ENCODE data around the gene CACNA2D1.
"Not testable (repeated sequence)": the region's sequence is repeated elsewhere in the genome, so short reads cannot be mapped to it uniquely, and the experiment has no call there.

The CACNA2D1 gene

GRCh38 chr7:82433507-82433906 is 10.1 kb downstream of the CACNA2D1 start:
- no peak for DNase-seq

GRCh38 chr7:82432743-82433142 is 10.8 kb downstream of the CACNA2D1 start:
- not testable (repeated sequence) for DNase-seq

- DNase-seq = no peak
Measured at GRCh38 chr7:82430500-82431465, 12.8 kb downstream of the CACNA2D1 start.

- DNase-seq = no peak
Measured at GRCh38 chr7:82429408-82429807, 14.2 kb downstream of the CACNA2D1 start.

DNA sequence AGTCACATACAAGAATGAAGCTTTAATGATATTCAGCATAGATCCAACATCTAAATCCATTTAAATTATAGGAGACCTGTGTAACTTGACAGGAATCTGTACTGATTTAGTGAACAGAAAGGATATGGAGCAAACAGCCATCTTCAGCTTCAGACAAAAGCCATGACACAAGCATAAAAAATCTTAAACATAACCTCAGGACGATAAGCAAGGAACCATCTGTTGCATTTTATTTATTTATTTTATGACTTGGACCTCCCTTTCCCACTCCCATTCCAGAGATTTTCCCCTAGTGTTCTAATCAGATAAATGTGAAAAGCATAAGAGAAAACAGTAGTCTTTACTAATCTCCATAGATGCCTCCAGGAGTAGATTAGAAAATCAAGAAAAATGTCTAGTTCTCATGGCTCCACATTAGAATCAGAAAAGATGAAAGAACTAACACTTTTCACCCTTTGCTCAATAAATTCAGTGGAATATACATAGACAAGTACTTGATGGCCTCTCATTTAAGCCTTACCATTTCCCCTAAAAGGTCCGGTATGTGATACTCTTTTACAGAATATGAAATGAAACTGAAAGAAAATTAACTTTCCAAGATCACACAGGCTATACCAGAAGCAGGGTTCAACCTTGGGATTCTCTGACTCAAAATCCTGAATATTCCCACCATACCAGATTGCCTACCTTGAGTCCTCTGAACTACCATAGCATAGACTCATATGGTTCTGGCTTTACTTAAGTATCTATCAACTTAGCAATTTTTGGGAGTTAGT is 15.2 kb downstream of the CACNA2D1 start:
- DNase-seq = no peak

GRCh38 chr7:82423446-82423845 is 20.1 kb downstream of the CACNA2D1 start:
- DNase-seq = no peak

DNA sequence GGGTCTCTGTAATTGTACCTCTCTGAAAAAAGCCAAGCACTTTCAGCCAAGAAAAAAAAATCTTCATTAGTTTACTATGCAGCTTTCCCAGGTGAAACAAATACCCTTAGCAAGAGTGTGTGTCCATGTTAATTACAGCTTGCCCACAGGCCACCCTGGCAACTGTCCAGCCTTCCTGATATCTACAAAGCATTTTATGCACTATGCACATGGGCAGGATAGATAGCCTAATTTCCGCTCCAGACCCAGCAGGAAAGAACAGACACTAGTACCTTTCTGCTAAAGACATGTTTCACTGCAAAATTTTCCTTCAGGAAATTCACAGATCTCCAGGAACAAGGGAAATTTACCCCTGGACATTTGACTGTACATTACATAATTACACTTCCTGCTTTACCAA is 24.4 kb downstream of the CACNA2D1 start:
- no peak for DNase-seq

DNA sequence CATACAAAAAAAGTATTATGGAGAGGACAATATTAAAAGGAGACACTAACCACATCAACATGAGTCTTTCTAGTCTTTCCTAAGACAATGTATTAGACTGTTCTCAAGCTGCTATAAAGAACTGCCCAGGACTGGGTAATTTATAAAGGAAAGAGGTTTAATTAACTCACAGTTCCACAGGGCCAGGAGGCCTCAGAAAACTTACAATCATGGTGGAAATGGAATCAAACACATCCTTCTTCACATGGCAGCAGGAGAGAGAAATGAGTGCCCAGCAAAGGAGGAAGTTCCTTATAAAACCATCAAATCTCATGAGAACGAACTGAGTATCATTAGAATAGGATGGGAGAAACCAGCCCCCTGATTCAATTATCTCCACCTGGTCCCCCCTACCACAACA is 25.7 kb downstream of the CACNA2D1 start:
- no peak for DNase-seq

DNA sequence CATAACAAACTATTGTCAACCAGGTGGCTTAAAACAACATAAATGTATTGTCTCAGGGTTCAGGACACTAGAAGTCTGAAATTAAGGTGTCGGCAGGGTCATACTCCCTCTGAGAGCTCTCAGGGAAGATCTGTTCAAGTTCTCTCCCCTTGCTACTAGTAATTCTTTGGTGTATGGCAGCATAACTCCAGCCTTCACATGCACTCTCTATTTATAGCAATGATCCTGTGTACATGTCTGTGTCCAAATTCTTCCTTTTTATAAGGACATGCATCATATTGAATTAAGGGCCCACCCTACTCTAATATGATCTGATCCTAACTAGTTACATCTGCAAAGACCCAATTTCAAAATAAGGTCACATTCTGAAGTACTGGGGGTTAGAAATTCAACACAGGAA is 27.2 kb downstream of the CACNA2D1 start:
- no peak for DNase-seq

DNA sequence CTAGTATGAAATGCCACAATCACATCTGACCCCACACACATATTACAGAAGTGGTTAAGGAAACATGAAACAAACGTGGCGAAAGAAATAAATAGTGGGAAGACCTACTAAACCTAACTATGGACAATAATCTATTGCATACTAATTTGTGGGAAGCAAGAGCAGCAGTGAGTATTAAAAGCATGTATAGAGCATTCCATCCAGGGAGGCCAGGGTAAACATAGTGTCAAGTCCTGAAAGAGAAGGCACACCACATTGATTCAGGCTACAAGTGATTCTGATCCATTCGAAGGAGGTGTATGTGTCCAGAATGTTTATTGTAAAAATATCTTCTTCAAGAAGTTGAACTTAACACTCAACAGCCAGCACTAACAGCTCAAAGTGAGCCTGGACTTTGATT is 29.2 kb downstream of the CACNA2D1 start:
- no peak for DNase-seq

DNA sequence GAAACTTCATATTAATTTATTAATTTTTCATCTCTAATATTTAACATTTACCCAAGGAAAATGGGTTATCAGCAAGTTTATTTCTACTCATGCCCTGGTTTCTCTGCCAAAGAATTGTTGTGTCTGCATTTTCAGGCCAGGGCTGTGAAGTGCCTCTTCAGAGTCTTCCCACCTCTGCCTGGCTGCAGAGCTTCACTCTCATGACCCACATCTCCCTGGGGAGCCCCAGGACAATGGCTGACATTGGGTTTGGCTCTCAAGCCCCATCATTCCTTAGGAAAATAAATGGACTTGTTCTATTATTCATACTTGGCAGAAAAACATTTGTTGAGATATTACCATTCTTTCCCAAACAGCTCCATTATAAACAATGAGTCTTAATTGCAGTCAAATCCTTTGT is 30.3 kb downstream of the CACNA2D1 start:
- no peak for DNase-seq

DNA sequence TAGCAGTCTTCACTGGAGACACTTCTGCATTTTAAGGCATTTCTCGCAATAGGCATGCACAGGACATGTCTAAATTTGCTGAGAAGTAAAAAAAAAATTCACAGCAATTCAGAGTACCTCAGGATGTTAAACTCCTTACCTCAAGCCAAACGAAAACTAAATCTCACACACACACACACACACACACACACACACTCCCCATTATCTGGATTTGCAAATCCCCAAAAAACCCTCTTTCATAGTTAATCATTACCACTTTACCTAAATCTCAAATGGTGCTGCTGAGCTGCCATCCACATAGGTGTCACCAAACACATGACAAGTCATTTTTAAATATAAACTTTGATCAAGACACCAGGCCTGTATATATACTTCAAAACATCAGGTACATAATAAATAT is 31.8 kb downstream of the CACNA2D1 start:
- no peak for DNase-seq

- DNase-seq = no peak
Measured at GRCh38 chr7:82410461-82410860, 33.1 kb downstream of the CACNA2D1 start.

DNA sequence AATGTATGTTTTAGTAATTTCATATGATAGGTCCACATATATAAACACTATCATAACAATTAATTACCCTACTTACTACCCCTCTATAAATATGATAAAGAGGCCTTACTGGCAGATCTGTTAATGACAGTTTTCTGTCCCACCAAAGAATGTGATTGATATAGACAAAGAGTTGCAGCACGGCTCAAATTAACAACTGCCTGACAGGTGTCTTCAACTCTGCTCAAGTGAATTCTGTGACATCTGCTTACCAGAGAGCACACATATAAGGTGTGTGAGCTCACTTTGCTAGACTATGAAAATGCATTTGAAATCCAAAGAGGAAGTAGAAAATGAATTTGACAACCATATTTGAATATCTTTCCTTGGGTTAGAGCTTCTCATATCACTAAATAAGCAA is 36.6 kb downstream of the CACNA2D1 start:
- DNase-seq = no peak

DNA sequence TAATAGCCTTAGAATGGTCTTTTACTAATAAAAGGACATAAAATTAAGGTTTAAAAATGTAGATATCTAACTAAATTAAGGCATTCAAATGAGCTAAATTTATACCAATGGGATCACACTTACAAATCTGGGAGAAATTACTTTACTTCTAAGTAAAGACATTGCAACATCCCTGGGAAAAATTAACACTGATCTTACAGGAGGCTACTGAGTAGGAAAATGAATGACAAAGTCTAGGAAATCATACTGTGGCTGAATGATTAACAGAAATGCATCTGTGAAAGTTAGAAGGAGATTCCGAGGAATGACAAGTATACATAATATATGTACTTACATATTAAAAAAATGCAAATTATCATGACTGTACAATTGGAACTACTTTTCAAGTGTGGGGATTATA is 38.3 kb downstream of the CACNA2D1 start:
- DNase-seq = no peak

GRCh38 chr7:82404652-82405051 is 38.9 kb downstream of the CACNA2D1 start:
- DNase-seq = no peak

DNA sequence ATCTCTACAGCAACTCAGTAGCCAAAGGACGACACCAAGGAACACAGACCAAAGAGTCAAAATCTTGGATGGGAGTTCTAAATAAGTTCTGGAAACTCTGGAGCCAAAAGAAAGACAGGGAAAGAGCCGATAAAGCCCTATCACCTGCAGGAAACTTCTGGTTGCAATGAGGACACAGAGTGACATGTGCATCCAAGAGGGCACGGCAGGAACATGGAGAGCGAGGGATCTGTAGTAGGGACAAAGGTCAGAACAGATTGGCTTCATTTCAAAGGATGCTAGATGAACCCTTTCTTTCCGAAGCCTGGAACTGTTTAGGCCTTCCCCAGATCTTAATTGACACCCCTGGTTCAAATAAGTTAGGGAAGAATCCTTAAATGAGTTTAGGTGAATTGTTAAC is 39.5 kb downstream of the CACNA2D1 start:
- no peak for DNase-seq

GRCh38 chr7:82397879-82398524 is 45.6 kb downstream of the CACNA2D1 start:
- DNase-seq = no peak

- DNase-seq = no peak
Measured at GRCh38 chr7:82396343-82396742, 47.2 kb downstream of the CACNA2D1 start.

DNA sequence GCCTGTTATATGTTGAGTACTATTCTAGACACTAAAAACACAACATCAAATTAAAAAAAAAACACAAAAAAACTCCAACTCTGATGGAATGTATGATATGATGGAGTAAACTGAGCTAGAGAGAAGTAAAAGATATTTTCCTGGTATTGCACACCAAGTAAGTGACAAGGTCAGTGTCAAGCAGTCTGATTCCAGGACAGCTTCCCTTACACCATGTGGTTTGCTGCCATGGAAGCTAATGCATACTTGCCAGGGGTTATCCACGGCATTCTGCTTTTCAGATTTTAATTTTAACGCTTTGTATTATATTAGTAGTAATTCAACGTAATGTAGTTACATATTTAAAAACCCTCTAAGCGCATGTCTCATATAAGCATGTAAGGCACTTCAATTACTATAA is 48.4 kb downstream of the CACNA2D1 start:
- DNase-seq = no peak

GRCh38 chr7:82393840-82394220 is 49.7 kb downstream of the CACNA2D1 start:
- no peak for DNase-seq

GRCh38 chr7:82393076-82393839 is 50.3 kb downstream of the CACNA2D1 start:
- DNase-seq = no peak

GRCh38 chr7:82390936-82391335 is 52.6 kb downstream of the CACNA2D1 start:
- no peak for DNase-seq

Measured in GOT3 (cell line).